ENCODE measurements around the gene ZFR2.
"Not testable (repeated sequence)": the region's sequence is repeated elsewhere in the genome, so short reads cannot be mapped to it uniquely, and the experiment has no call there.

ZFR2 gene
- 0.19 to 0.60 (median 0.53) reads per million in 3 experiments for total RNA-seq

GRCh38 chr19:3868770-3869456 is at the start of gene ZFR2:
Gene ZFR2 (minus strand): TSS chr19:3869038. CDS start chr19:3869017, 21 bp downstream.
- DNase-seq = peak; percentile 4

- no peak for DNase-seq
Measured at GRCh38 chr19:3916033-3916432, 47.2 kb upstream of the ZFR2 start.

- no peak for DNase-seq
Measured at GRCh38 chr19:3914199-3914598, 45.4 kb upstream of the ZFR2 start.

GRCh38 chr19:3910105-3910504 is 41.3 kb upstream of the ZFR2 start:
- DNase-seq = no peak

GRCh38 chr19:3908266-3909054 is 39.6 kb upstream of the ZFR2 start:
- DNase-seq = no peak

- DNase-seq = no peak
Measured at GRCh38 chr19:3907626-3908265, 38.9 kb upstream of the ZFR2 start.

- no peak for DNase-seq
Measured at GRCh38 chr19:3904233-3904632, 35.4 kb upstream of the ZFR2 start.

GRCh38 chr19:3902317-3902973 is 33.6 kb upstream of the ZFR2 start:
- no peak for DNase-seq

GRCh38 chr19:3899531-3900294 is 30.9 kb upstream of the ZFR2 start:
- no peak for DNase-seq

- no peak for DNase-seq
Measured at GRCh38 chr19:3898426-3898825, 29.6 kb upstream of the ZFR2 start.

GRCh38 chr19:3897936-3898335 is 29.1 kb upstream of the ZFR2 start:
- no peak for DNase-seq

GRCh38 chr19:3895788-3896187 is 26.9 kb upstream of the ZFR2 start:
- no peak for DNase-seq

- not testable (repeated sequence) for DNase-seq
Measured at GRCh38 chr19:3894959-3895358, 26.1 kb upstream of the ZFR2 start.

GRCh38 chr19:3893509-3894179 is 24.8 kb upstream of the ZFR2 start:
- DNase-seq = no peak

GRCh38 chr19:3890591-3890990 is 21.8 kb upstream of the ZFR2 start:
- no peak for DNase-seq

- no peak for DNase-seq
Measured at GRCh38 chr19:3882041-3882384, 13.2 kb upstream of the ZFR2 start.

- no peak for DNase-seq
Measured at GRCh38 chr19:3881272-3882040, 12.6 kb upstream of the ZFR2 start.

- no peak for DNase-seq
Measured at GRCh38 chr19:3880471-3881271, 11.8 kb upstream of the ZFR2 start, which contains the start of gene ATCAY. Gene ATCAY (plus strand): TSS chr19:3880685. CDS start chr19:3885768, 5,083 bp downstream.

- no peak for DNase-seq
Measured at GRCh38 chr19:3879656-3880055, 10.8 kb upstream of the ZFR2 start.

- DNase-seq = not testable (repeated sequence)
Measured at GRCh38 chr19:3874695-3875094, 5.9 kb upstream of the ZFR2 start.

All from central memory CD4-positive, alpha-beta T cell (primary cell).